Caki2 (cell line): ENCODE results near the gene LCE1C. TPM values are rescaled to one million over a fixed set of nuclear protein-coding genes. Genes with fewer than 3 reads are reported as not detected.

Experiments used
- DNase-seq: peaks from one replicate; pipeline ENCODE4 v3.0.0-alpha.2; 2015; ENCODE audit warnings: low read depth
- in situ Hi-C: cut with HindIII; loops from 2 replicates; pipeline ENCODE4 v1.10.0; 2016; ENCODE audit warnings: low sequenced_read_pairs, low pct_unique_long_range_greater_than_20kb, mixed read lengths
- total RNA-seq: library from RNA; depleted of rRNA; stranded (reverse); fragments of >200 nt; shearing (Covaris generic); gene quantifications from 2 replicates; pipeline ENCODE4 v1.2.3, GENCODE V29; 2014; ENCODE audit warnings: low replicate concordance; rRNA removed

Gene LCE1C
- total RNA-seq = not detected in 2 replicates

- no peak for DNase-seq
- in situ Hi-C loops = no loop called here
Measured at GRCh38 chr1:152806576-152806975, at the start of gene LCE1C. Gene LCE1C (minus strand): TSS chr1:152806651. CDS start chr1:152805478, 1,173 bp downstream.

- no peak for DNase-seq
- in situ Hi-C loops = no loop called here
Measured at GRCh38 chr1:152855661-152856060, 49.2 kb upstream of the LCE1C start.

- in situ Hi-C loops = no loop called here
- DNase-seq = no peak
Measured at GRCh38 chr1:152842556-152842955, 36.1 kb upstream of the LCE1C start, which contains the start of gene LCE6A. Gene LCE6A (plus strand): TSS chr1:152842856. CDS start chr1:152843521, 665 bp downstream.

GRCh38 chr1:152836870-152837269, 30.4 kb upstream of the LCE1C start:
- no peak for DNase-seq
- in situ Hi-C loops = no loop called here

GRCh38 chr1:152827173-152827572, 20.7 kb upstream of the LCE1C start, which contains the start of gene LCE1A:
Gene LCE1A (plus strand): TSS chr1:152827473. CDS start chr1:152827473, 0 bp downstream.
- in situ Hi-C loops = no loop called here
- DNase-seq = no peak

GRCh38 chr1:152824964-152825363, 18.5 kb upstream of the LCE1C start:
- in situ Hi-C loops = no loop called here
- no peak for DNase-seq

GRCh38 chr1:152823294-152823693, 16.8 kb upstream of the LCE1C start:
- in situ Hi-C loops = no loop called here
- no peak for DNase-seq

- DNase-seq = no peak
- in situ Hi-C loops = no loop called here
Measured at GRCh38 chr1:152817309-152817708, 10.9 kb upstream of the LCE1C start.

GRCh38 chr1:152811671-152812070, 5.2 kb upstream of the LCE1C start, which contains the start of gene LCE1B:
Gene LCE1B (plus strand): TSS chr1:152811971. CDS start chr1:152812447, 476 bp downstream.
- in situ Hi-C loops = no loop called here
- DNase-seq = no peak

- in situ Hi-C loops = no loop called here
Measured at GRCh38 chr1:152811050-152811449, 4.6 kb upstream of the LCE1C start.

GRCh38 chr1:152801333-152801732, 5.1 kb downstream of the LCE1C start:
- DNase-seq = no peak
- in situ Hi-C loops = no loop called here

More at GRCh38 chr1:152811050-152811449, 4.6 kb upstream of the LCE1C start:
- DNase-seq = no peak

GRCh38 chr1:152796421-152796820, 10.0 kb downstream of the LCE1C start, which contains the start of gene LCE1D:
Gene LCE1D (plus strand): TSS chr1:152796721. CDS start chr1:152797795, 1,074 bp downstream.
- in situ Hi-C loops = no loop called here
- no peak for DNase-seq

GRCh38 chr1:152795686-152796085, 10.8 kb downstream of the LCE1C start:
- DNase-seq = no peak
- in situ Hi-C loops = no loop called here

GRCh38 chr1:152786077-152786476, 20.4 kb downstream of the LCE1C start, which contains the start of gene LCE1E:
Gene LCE1E (plus strand): TSS chr1:152786257. CDS start chr1:152787300, 1,043 bp downstream.
- in situ Hi-C loops = no loop called here
- DNase-seq = no peak

GRCh38 chr1:152783095-152783494, 23.4 kb downstream of the LCE1C start:
- no peak for DNase-seq
- in situ Hi-C loops = no loop called here

GRCh38 chr1:152777510-152778137, 28.8 kb downstream of the LCE1C start:
- DNase-seq = peak; percentile 8
- in situ Hi-C loops = no loop called here

- DNase-seq = no peak
- in situ Hi-C loops = no loop called here
Measured at GRCh38 chr1:152776361-152776760, 30.1 kb downstream of the LCE1C start.

GRCh38 chr1:152774875-152775274, 31.6 kb downstream of the LCE1C start, which contains the start of gene LCE1F:
Gene LCE1F (plus strand): TSS chr1:152775140. CDS start chr1:152776372, 1,232 bp downstream.
- no peak for DNase-seq
- in situ Hi-C loops = no loop called here

GRCh38 chr1:152770411-152770810, 36.0 kb downstream of the LCE1C start:
- in situ Hi-C loops = no loop called here
- DNase-seq = no peak
